DMS153 treated with DMSO at 0.1 percent for 48 hours (cell line): ENCODE data around the gene H19.

ENCODE experiments used
- DNase-seq: peaks from one replicate; lab custom pipeline; 2025; ENCODE audit not compliant: unreplicated experiment; lab: John Stamatoyannopoulos, UW

H19 gene

GRCh38 chr11:1947592-1948237 lies 49.9 kb downstream of the H19 start:
- no peak for DNase-seq

- no peak for DNase-seq
Observed at GRCh38 chr11:1946812-1947484, 50.7 kb downstream of the H19 start, which contains the start of gene MRPL23. TSS of gene MRPL23 (plus strand) at chr11:1947332. CDS start at chr11:1947363, 31 bp downstream.
